ENCODE results near the gene CASZ1. TPM values are rescaled to one million over a fixed set of nuclear protein-coding genes. Genes with fewer than 3 reads are reported as not detected.

Gene CASZ1
- total RNA-seq, 1 experiment from 2014 or later = 11.7 TPM

DNA sequence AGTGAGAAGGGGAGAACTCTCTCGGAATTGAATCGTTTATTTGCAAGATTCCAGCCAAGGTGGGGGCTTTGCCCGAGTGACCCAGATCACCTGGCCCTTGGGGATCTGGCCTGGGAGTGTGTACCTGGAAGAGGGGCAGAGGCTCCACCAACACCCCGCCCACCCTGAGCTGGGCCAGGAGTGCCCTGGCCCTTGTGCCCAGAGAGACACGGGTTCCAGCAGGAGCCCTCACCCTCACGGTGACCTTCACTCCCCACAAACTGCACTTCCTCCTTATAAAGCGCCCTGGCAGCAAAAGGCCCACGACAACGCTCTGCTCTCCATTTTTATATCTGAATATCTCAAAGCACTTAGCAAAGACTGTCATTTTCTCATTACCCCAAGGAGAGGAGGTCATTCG is 16.6 kb downstream of the CASZ1 start:
- Mint-ChIP-seq H3K36me3 (no peaks in the 10 kb centered on the region), H3K27ac (no peak overlapping the region), H3K4me1 (0 out of 2 replicates have a peak, but pooled peaks cover 3% of the 10 kb centered on the region), H3K4me3 (no peak overlapping the region), H3K27me3 (ENCODE audit: low read depth) (no peaks in the 10 kb centered on the region), H3K9me3 (no peaks in the 10 kb centered on the region)
- ATAC-seq (no peak), DNase-seq (ENCODE audit: low spot score) (no peak)
- TF ChIP-seq, protein P1, sequence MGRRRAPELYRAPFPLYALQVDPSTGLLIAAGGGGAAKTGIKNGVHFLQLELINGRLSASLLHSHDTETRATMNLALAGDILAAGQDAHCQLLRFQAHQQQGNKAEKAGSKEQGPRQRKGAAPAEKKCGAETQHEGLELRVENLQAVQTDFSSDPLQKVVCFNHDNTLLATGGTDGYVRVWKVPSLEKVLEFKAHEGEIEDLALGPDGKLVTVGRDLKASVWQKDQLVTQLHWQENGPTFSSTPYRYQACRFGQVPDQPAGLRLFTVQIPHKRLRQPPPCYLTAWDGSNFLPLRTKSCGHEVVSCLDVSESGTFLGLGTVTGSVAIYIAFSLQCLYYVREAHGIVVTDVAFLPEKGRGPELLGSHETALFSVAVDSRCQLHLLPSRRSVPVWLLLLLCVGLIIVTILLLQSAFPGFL (CRISPR knock-in tag; IDR thresholded peaks at IDR 0.05; ENCODE audit: borderline replicate concordance) = no peak
- no peak for TF ChIP-seq EMX1 (CRISPR knock-in tag; IDR thresholded peaks at IDR 0.05)
- no peak for TF ChIP-seq SP1 (CRISPR knock-in tag; conservative IDR thresholded peaks at IDR 0.05)
- TF ChIP-seq, protein P2, sequence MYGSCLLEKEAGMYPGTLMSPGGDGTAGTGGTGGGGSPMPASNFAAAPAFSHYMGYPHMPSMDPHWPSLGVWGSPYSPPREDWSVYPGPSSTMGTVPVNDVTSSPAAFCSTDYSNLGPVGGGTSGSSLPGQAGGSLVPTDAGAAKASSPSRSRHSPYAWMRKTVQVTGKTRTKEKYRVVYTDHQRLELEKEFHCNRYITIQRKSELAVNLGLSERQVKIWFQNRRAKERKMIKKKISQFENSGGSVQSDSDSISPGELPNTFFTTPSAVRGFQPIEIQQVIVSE (CRISPR knock-in tag; IDR thresholded peaks at IDR 0.05; ENCODE audit: borderline replicate concordance) = no peak
- TF ChIP-seq IRF2 (CRISPR knock-in tag; IDR thresholded peaks at IDR 0.05; ENCODE audit: borderline replicate concordance, low read depth) = no peak
- TF ChIP-seq, protein P3, sequence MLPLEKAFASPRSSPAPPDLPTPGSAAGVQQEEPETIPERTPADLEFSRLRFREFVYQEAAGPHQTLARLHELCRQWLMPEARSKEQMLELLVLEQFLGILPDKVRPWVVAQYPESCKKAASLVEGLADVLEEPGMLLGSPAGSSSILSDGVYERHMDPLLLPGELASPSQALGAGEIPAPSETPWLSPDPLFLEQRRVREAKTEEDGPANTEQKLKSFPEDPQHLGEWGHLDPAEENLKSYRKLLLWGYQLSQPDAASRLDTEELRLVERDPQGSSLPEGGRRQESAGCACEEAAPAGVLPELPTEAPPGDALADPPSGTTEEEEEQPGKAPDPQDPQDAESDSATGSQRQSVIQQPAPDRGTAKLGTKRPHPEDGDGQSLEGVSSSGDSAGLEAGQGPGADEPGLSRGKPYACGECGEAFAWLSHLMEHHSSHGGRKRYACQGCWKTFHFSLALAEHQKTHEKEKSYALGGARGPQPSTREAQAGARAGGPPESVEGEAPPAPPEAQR (CRISPR knock-in tag; IDR thresholded peaks at IDR 0.05) = no peak
- no peak for TF ChIP-seq ZNF138 (CRISPR knock-in tag; conservative IDR thresholded peaks at IDR 0.05)
- TF ChIP-seq ZNF671 (CRISPR knock-in tag; IDR thresholded peaks at IDR 0.05) = no peak
- no peak for TF ChIP-seq ZBTB21 (CRISPR knock-in tag; IDR thresholded peaks at IDR 0.05; ENCODE audit: borderline replicate concordance)
- no peak for TF ChIP-seq ZNF416 (CRISPR knock-in tag; IDR thresholded peaks at IDR 0.05)
- no peak for TF ChIP-seq ZNF317 (CRISPR knock-in tag; IDR thresholded peaks at IDR 0.05; ENCODE audit: borderline replicate concordance, low read depth)
- no peak for TF ChIP-seq CREB1 (CRISPR knock-in tag; IDR thresholded peaks at IDR 0.05)
- TF ChIP-seq, protein P4, sequence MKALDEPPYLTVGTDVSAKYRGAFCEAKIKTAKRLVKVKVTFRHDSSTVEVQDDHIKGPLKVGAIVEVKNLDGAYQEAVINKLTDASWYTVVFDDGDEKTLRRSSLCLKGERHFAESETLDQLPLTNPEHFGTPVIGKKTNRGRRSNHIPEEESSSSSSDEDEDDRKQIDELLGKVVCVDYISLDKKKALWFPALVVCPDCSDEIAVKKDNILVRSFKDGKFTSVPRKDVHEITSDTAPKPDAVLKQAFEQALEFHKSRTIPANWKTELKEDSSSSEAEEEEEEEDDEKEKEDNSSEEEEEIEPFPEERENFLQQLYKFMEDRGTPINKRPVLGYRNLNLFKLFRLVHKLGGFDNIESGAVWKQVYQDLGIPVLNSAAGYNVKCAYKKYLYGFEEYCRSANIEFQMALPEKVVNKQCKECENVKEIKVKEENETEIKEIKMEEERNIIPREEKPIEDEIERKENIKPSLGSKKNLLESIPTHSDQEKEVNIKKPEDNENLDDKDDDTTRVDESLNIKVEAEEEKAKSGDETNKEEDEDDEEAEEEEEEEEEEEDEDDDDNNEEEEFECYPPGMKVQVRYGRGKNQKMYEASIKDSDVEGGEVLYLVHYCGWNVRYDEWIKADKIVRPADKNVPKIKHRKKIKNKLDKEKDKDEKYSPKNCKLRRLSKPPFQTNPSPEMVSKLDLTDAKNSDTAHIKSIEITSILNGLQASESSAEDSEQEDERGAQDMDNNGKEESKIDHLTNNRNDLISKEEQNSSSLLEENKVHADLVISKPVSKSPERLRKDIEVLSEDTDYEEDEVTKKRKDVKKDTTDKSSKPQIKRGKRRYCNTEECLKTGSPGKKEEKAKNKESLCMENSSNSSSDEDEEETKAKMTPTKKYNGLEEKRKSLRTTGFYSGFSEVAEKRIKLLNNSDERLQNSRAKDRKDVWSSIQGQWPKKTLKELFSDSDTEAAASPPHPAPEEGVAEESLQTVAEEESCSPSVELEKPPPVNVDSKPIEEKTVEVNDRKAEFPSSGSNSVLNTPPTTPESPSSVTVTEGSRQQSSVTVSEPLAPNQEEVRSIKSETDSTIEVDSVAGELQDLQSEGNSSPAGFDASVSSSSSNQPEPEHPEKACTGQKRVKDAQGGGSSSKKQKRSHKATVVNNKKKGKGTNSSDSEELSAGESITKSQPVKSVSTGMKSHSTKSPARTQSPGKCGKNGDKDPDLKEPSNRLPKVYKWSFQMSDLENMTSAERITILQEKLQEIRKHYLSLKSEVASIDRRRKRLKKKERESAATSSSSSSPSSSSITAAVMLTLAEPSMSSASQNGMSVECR (CRISPR knock-in tag; IDR thresholded peaks at IDR 0.05; ENCODE audit: borderline replicate concordance) = no peak
- no peak for TF ChIP-seq NR3C1 (CRISPR knock-in tag; conservative IDR thresholded peaks at IDR 0.05; ENCODE audit: low read depth)
- TF ChIP-seq TCF7 (CRISPR knock-in tag; IDR thresholded peaks at IDR 0.05; ENCODE audit: low read depth) = no peak
- POLR2A ChIA-PET = no interaction called here
- CTCF ChIA-PET = interaction anchor here (1.6 kb wide), 1 partner anchor 15 kb away, joined by 5 read pairs; no protein-coding TSS in a partner anchor

DNA sequence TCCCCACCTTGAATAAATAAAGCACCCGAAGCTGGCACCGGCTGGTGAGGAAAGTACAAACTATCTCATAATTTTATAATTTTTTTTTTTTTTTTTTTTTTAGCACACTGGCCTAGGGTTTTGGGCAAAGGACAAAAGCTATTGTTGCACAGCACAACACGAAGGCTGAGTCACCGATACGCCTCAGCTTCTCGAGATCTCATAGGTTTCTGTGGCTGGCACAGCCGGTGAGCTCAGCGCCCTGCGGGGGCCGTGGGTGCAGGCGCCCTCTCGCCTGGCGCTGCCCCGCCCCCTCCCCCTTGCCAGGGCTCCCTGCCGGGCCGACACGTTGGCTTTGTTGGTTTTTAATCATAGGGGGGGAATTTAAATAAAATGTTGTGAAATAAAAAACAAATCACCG is 17.2 kb downstream of the CASZ1 start:
- Mint-ChIP-seq H3K27me3 (ENCODE audit: low read depth) (no peaks in the 10 kb centered on the region), H3K27ac (no peak overlapping the region), H3K4me3 (no peak overlapping the region), H3K36me3 (no peaks in the 10 kb centered on the region), H3K9me3 (no peaks in the 10 kb centered on the region), H3K4me1 (0 out of 2 replicates have a peak, but pooled peaks cover 3% of the 10 kb centered on the region)
- ChIA-PET POLR2A (no interaction called here), CTCF (interaction anchor here (0.6 to 1.6 kb wide), 9 partner anchors 13 to 609 kb away, joined by 3 to 5 read pairs (median 3); no protein-coding TSS in a partner anchor)
- DNase-seq (ENCODE audit: low spot score) = no peak
- no peak for ATAC-seq
- TF ChIP-seq NR1H2 (CRISPR knock-in tag; IDR thresholded peaks at IDR 0.05) (no peak), NFATC4 (CRISPR knock-in tag; IDR thresholded peaks at IDR 0.05) (no peak), FOXP1 (CRISPR knock-in tag; IDR thresholded peaks at IDR 0.05; ENCODE audit: borderline replicate concordance) (no peak)
- TF ChIP-seq, protein P5, sequence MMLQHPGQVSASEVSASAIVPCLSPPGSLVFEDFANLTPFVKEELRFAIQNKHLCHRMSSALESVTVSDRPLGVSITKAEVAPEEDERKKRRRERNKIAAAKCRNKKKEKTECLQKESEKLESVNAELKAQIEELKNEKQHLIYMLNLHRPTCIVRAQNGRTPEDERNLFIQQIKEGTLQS (CRISPR knock-in tag; conservative IDR thresholded peaks at IDR 0.05) = no peak
- TF ChIP-seq, protein P6, sequence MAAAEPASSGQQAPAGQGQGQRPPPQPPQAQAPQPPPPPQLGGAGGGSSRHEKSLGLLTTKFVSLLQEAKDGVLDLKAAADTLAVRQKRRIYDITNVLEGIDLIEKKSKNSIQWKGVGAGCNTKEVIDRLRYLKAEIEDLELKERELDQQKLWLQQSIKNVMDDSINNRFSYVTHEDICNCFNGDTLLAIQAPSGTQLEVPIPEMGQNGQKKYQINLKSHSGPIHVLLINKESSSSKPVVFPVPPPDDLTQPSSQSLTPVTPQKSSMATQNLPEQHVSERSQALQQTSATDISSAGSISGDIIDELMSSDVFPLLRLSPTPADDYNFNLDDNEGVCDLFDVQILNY (CRISPR knock-in tag; IDR thresholded peaks at IDR 0.05) = no peak
- TF ChIP-seq, protein P7, sequence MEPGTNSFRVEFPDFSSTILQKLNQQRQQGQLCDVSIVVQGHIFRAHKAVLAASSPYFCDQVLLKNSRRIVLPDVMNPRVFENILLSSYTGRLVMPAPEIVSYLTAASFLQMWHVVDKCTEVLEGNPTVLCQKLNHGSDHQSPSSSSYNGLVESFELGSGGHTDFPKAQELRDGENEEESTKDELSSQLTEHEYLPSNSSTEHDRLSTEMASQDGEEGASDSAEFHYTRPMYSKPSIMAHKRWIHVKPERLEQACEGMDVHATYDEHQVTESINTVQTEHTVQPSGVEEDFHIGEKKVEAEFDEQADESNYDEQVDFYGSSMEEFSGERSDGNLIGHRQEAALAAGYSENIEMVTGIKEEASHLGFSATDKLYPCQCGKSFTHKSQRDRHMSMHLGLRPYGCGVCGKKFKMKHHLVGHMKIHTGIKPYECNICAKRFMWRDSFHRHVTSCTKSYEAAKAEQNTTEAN (CRISPR knock-in tag; IDR thresholded peaks at IDR 0.05) = no peak
- TF ChIP-seq, protein P8, sequence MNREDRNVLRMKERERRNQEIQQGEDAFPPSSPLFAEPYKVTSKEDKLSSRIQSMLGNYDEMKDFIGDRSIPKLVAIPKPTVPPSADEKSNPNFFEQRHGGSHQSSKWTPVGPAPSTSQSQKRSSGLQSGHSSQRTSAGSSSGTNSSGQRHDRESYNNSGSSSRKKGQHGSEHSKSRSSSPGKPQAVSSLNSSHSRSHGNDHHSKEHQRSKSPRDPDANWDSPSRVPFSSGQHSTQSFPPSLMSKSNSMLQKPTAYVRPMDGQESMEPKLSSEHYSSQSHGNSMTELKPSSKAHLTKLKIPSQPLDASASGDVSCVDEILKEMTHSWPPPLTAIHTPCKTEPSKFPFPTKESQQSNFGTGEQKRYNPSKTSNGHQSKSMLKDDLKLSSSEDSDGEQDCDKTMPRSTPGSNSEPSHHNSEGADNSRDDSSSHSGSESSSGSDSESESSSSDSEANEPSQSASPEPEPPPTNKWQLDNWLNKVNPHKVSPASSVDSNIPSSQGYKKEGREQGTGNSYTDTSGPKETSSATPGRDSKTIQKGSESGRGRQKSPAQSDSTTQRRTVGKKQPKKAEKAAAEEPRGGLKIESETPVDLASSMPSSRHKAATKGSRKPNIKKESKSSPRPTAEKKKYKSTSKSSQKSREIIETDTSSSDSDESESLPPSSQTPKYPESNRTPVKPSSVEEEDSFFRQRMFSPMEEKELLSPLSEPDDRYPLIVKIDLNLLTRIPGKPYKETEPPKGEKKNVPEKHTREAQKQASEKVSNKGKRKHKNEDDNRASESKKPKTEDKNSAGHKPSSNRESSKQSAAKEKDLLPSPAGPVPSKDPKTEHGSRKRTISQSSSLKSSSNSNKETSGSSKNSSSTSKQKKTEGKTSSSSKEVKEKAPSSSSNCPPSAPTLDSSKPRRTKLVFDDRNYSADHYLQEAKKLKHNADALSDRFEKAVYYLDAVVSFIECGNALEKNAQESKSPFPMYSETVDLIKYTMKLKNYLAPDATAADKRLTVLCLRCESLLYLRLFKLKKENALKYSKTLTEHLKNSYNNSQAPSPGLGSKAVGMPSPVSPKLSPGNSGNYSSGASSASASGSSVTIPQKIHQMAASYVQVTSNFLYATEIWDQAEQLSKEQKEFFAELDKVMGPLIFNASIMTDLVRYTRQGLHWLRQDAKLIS (CRISPR knock-in tag; IDR thresholded peaks at IDR 0.05; ENCODE audit: borderline replicate concordance) = no peak

All from WTC11 (cell line).